Measurements from ENCODE around the gene PHACTR2.

GRCh38 chr6:143629104-143630080 lies 48.4 kb upstream of the PHACTR2 start:
- TF ChIP-seq CTCF (conservative IDR thresholded peaks at IDR 0.05) (no peak), ZFX (IDR thresholded peaks at IDR 0.05) (no peak)
